H1 (cell line): ENCODE measurements around the gene FAM131C. TPM values are rescaled to one million over a fixed set of nuclear protein-coding genes. Genes with fewer than 3 reads are reported as not detected.

ENCODE experiments used
- CTCF ChIA-PET: fragments of 300-600 bp; sonication (Branson Sonifier 250); formaldehyde crosslinking; loops from one replicate; lab custom pipeline; 2021; ENCODE audit not compliant: partially characterized antibody; lab: Charles Lee
- POLR2A ChIA-PET: fragments of 300-600 bp; sonication (Branson Sonifier 250); formaldehyde crosslinking; loops from one replicate; lab custom pipeline; 2021; ENCODE audit warnings: inconsistent platforms; ENCODE audit not compliant: partially characterized antibody; lab: Charles Lee
- DNase-seq, 2 experiments: peaks; one replicate each; pipeline versions ENCODE4 v3.0.0 to v3.0.0-alpha.2; 2010 to 2022; ENCODE audit warnings: low spot score in 2 of 2, low read depth in 1 of 2, mixed read lengths in 1 of 2
- FAIRE-seq: peaks from 2 replicates; lab custom pipeline; 2011; peaks lifted over from hg19 to GRCh38; lab: Jason Lieb, UNC
- H2AFZ ChIP-seq: 2 replicates; pipeline ENCODE4 v1.8.1; 2012; ENCODE audit warnings: low read length, inconsistent platforms
- H2AK5ac ChIP-seq: 2 replicates; pipeline ENCODE4 v1.6.1; 2013; ENCODE audit warnings: low read depth, low read length
- H2BK120ac ChIP-seq: replicated peaks from 2 replicates; pipeline ENCODE3; 2013; ENCODE audit warnings: low read depth, low read length, inconsistent platforms
- H2BK12ac ChIP-seq: 2 replicates; pipeline ENCODE4 v1.6.1; 2013; ENCODE audit warnings: low read depth, low read length
- H2BK15ac ChIP-seq: 2 replicates; pipeline ENCODE4 v1.6.1; 2013; ENCODE audit warnings: low read length
- H2BK20ac ChIP-seq: 2 replicates; pipeline ENCODE4 v1.6.1; 2013; ENCODE audit warnings: low read length
- H2BK5ac ChIP-seq: 2 replicates; pipeline ENCODE4 v1.6.1; 2013; ENCODE audit warnings: low read depth, low read length
- H3K14ac ChIP-seq: 2 replicates; pipeline ENCODE4 v1.6.1; 2013; ENCODE audit warnings: inconsistent platforms; ENCODE audit not compliant: insufficient read length
- H3K18ac ChIP-seq: 2 replicates; pipeline ENCODE4 v1.6.1; 2013; ENCODE audit warnings: low read length; ENCODE audit errors: extremely low read depth
- H3K23ac ChIP-seq: 2 replicates; pipeline ENCODE4 v1.6.1; 2013; ENCODE audit warnings: inconsistent platforms; ENCODE audit not compliant: insufficient read length
- H3K23me2 ChIP-seq: 2 replicates; pipeline ENCODE4 v1.6.1; 2013; ENCODE audit warnings: low read depth, low read length
- H3K27ac ChIP-seq: 2 replicates; pipeline ENCODE4 v1.6.1; 2011; ENCODE audit warnings: low read depth, low read length, inconsistent platforms
- H3K27me3 ChIP-seq, 4 experiments: replicated peaks in 1 of 4; 1 replicate in 1 of 4; 2 replicates in 3 of 4; pipeline versions ENCODE4 v1.6.1 to v1.8.1; 2011 to 2013; ENCODE audit warnings: low read length in 3 of 4, mild to moderate bottlenecking in 3 of 4, inconsistent platforms in 2 of 4, mixed read lengths in 2 of 4, moderate library complexity in 1 of 4; ENCODE audit not compliant: control insufficient read depth in 3 of 4, insufficient read depth in 3 of 4; ENCODE audit errors: extremely low read depth in 1 of 4
- H3K36me3 ChIP-seq, 4 experiments: 2 replicates each; pipeline versions ENCODE4 v1.6.1 to v1.8.1; 2011 to 2013; ENCODE audit warnings: mild to moderate bottlenecking in 4 of 4, low read length in 3 of 4, moderate library complexity in 2 of 4, control low read depth in 1 of 4, inconsistent platforms in 1 of 4; ENCODE audit not compliant: insufficient read depth in 4 of 4, control insufficient read depth in 2 of 4
- H3K4ac ChIP-seq: replicated peaks from 2 replicates; pipeline ENCODE3; 2013; ENCODE audit warnings: low read length, low read depth, mixed read lengths, inconsistent platforms; ENCODE audit not compliant: insufficient read length
- H3K4me1 ChIP-seq, 4 experiments: replicated peaks in 1 of 4; 1 replicate in 1 of 4; 2 replicates in 3 of 4; pipeline versions ENCODE4 v1.6.1 to v1.8.1; 2011 to 2013; ENCODE audit warnings: low read length in 3 of 4, inconsistent platforms in 2 of 4, mixed read lengths in 1 of 4; ENCODE audit not compliant: insufficient read depth in 4 of 4, control insufficient read depth in 3 of 4
- H3K4me2 ChIP-seq, 2 experiments: 2 replicates each; pipeline versions ENCODE4 v1.6.1 to v1.8.1; 2011 to 2013; ENCODE audit warnings: low read depth in 2 of 2, low read length in 2 of 2, control low read depth in 1 of 2, inconsistent platforms in 1 of 2, mild to moderate bottlenecking in 1 of 2; ENCODE audit not compliant: insufficient read depth in 1 of 2
- H3K4me3 ChIP-seq, 4 experiments: fragments of 200-600, 300-600 bp in 1 of 4; sonication (generic), shearing (Covaris generic), sonication (Bioruptor Twin) in 1 of 4; 2 replicates each; pipeline versions ENCODE4 v1.5.1 to v1.8.1; 2011 to 2016; ENCODE audit warnings: low read length in 4 of 4, low read depth in 3 of 4, control low read depth in 2 of 4, inconsistent platforms in 2 of 4, mild to moderate bottlenecking in 2 of 4, mixed read lengths in 1 of 4, moderate library complexity in 1 of 4; ENCODE audit not compliant: insufficient read depth in 2 of 4; ENCODE audit errors: extremely low read depth in 1 of 4
- H3K56ac ChIP-seq: replicated peaks from 2 replicates; pipeline ENCODE3; 2013; ENCODE audit warnings: low read depth, mild to moderate bottlenecking, mixed read lengths, low read length, inconsistent platforms; ENCODE audit not compliant: insufficient read length
- H3K79me1 ChIP-seq: 2 replicates; pipeline ENCODE4 v1.6.1; 2013; ENCODE audit warnings: low read depth, low read length, control low read depth
- H3K79me2 ChIP-seq, 2 experiments: 2 replicates each; pipeline versions ENCODE4 v1.6.1 to v1.8.1; 2012 to 2013; ENCODE audit warnings: low read length in 2 of 2, mild to moderate bottlenecking in 2 of 2, inconsistent platforms in 1 of 2; ENCODE audit not compliant: insufficient read depth in 2 of 2, control insufficient read depth in 1 of 2
- H3K9ac ChIP-seq, 4 experiments: replicated peaks in 1 of 4; 1 replicate in 1 of 4; 2 replicates in 3 of 4; pipeline versions ENCODE4 v1.6.1 to v1.8.1; 2011 to 2013; ENCODE audit warnings: low read depth in 3 of 4, low read length in 3 of 4, control low read depth in 2 of 4, mild to moderate bottlenecking in 2 of 4, moderate library complexity in 2 of 4, inconsistent platforms in 1 of 4; ENCODE audit errors: extremely low read depth in 1 of 4
- H3K9me3 ChIP-seq, 2 experiments: 2 replicates each; pipeline versions ENCODE4 v1.6.1 to v1.8.1; 2012 to 2013; ENCODE audit warnings: mild to moderate bottlenecking in 2 of 2, moderate library complexity in 2 of 2, control low read depth in 1 of 2, inconsistent platforms in 1 of 2, low read depth in 1 of 2, low read length in 1 of 2, mixed read lengths in 1 of 2; ENCODE audit not compliant: insufficient read depth in 2 of 2
- H4K20me1 ChIP-seq, 2 experiments: replicated peaks in 1 of 2; 2 replicates each; pipeline versions ENCODE3 to v1.8.1; 2011 to 2013; ENCODE audit warnings: inconsistent platforms in 2 of 2, low read length in 2 of 2, mild to moderate bottlenecking in 1 of 2; ENCODE audit not compliant: insufficient read depth in 2 of 2, control insufficient read depth in 1 of 2
- H4K5ac ChIP-seq: 2 replicates; pipeline ENCODE4 v1.6.1; 2013; ENCODE audit warnings: low read length, low read depth, mixed read lengths, inconsistent platforms; ENCODE audit not compliant: insufficient read length
- H4K8ac ChIP-seq: 2 replicates; pipeline ENCODE4 v1.8.0; 2013; ENCODE audit warnings: mild to moderate bottlenecking, moderate library complexity, low read length, inconsistent platforms; ENCODE audit not compliant: insufficient read depth; ENCODE audit errors: extremely low read depth
- H4K91ac ChIP-seq: replicated peaks from 2 replicates; pipeline ENCODE3; 2013; ENCODE audit warnings: low read length, mixed read lengths, inconsistent platforms; ENCODE audit not compliant: insufficient read length
- ASH2L ChIP-seq: fragments of 200-600, 300-600 bp; sonication (generic); IDR thresholded peaks from one replicate; pipeline ENCODE4 v1.7.1; 2017; ENCODE audit warnings: low read length
- BACH1 ChIP-seq: IDR thresholded peaks from 2 replicates; pipeline ENCODE4 v1.6.1; 2012; ENCODE audit warnings: low read length, improper control_type of control experiment
- CBX5 ChIP-seq: fragments of 300-800, 300-1000 bp; sonication (generic); IDR thresholded peaks from 2 replicates; pipeline ENCODE4 v1.7.1; 2016; ENCODE audit warnings: antibody characterized with exemption, low read length, low read depth
- CBX8 ChIP-seq: fragments of 300-800, 300-1000 bp; sonication (generic); IDR thresholded peaks from 2 replicates; pipeline ENCODE4 v1.7.1; 2016; ENCODE audit warnings: low read depth, low read length, borderline replicate concordance
- CTBP2 ChIP-seq: IDR thresholded peaks from 2 replicates; pipeline ENCODE4 v1.7.0; 2011; ENCODE audit warnings: borderline replicate concordance, mild to moderate bottlenecking, moderate library complexity, mixed read lengths, low read length; ENCODE audit not compliant: insufficient read depth, insufficient read length
- EGR1 ChIP-seq: IDR thresholded peaks from 2 replicates; pipeline ENCODE4 v1.6.1; 2011; ENCODE audit warnings: low read depth, low read length, borderline replicate concordance
- GABPA ChIP-seq: IDR thresholded peaks from 2 replicates; pipeline ENCODE4 v1.6.1; 2011; ENCODE audit warnings: mild to moderate bottlenecking, low read length, moderate library complexity, borderline replicate concordance; ENCODE audit not compliant: insufficient read depth
- HDAC6 ChIP-seq: IDR thresholded peaks from one replicate; pipeline ENCODE4 v1.7.1; 2012; ENCODE audit warnings: low read depth, mild to moderate bottlenecking, inconsistent platforms, low read length, moderate library complexity
- KDM1A ChIP-seq: fragments of 200-600, 300-600 bp; sonication (generic); IDR thresholded peaks from 2 replicates; pipeline ENCODE4 v1.7.1; 2016; ENCODE audit warnings: mild to moderate bottlenecking, low read length, borderline replicate concordance
- POU5F1 ChIP-seq: IDR thresholded peaks from 2 replicates; pipeline ENCODE4 v1.6.1; 2011; ENCODE audit warnings: low read depth, mild to moderate bottlenecking, low read length, moderate library complexity
- RBBP5 ChIP-seq: IDR thresholded peaks from 2 replicates; pipeline ENCODE4 v1.7.1; 2012; ENCODE audit warnings: low read depth, mild to moderate bottlenecking, inconsistent platforms, low read length, moderate library complexity, borderline replicate concordance
- SP2 ChIP-seq: IDR thresholded peaks from 2 replicates; pipeline ENCODE4 v1.6.1; 2012; ENCODE audit warnings: mild to moderate bottlenecking, low read length, inconsistent platforms
- WGBS, 2 experiments: shearing (Covaris generic) in 1 of 2; methylation state at CpG; one replicate each; pipeline versions ENCODE4 v1.1.6 to v1.1.7; 2013 to 2015; ENCODE audit warnings: low lambda C conversion rate in 2 of 2, mixed read lengths in 2 of 2, inconsistent platforms in 1 of 2, low coverage in 1 of 2, missing lambda C conversion rate in 1 of 2; ENCODE audit not compliant: insufficient replicate concordance in 2 of 2, insufficient coverage in 1 of 2, insufficient read length in 1 of 2; ENCODE audit errors: extremely low coverage in 1 of 2, missing lambda C conversion rate in 1 of 2; 5-methylcytosine and 5-hydroxymethylcytosine counted together
- polyA plus RNA-seq, 7 experiments: library from polyadenylated mRNA; depleted of rRNA in 3 of 7; stranded (reverse) in 5 of 7; unstranded in 2 of 7; fragments of >200 nt in 5 of 7; fragments of 200-250 nt in 2 of 7; gene quantifications; 1 replicate in 5 of 7; 2 replicates in 1 of 7; 4 replicates in 1 of 7; pipeline versions ENCODE4 v1.2.1 to v1.2.3, GENCODE V29; 2011 to 2013; ENCODE audit warnings: missing spikeins in 2 of 7, mixed read lengths in 2 of 7
- total RNA-seq: library from RNA; stranded (reverse); fragmentation: NEBNext Ultra II Directional; extraction: Animal tissue kit (Norgen Biotek cat#: 25700); gene quantifications from 2 replicates; pipeline ENCODE4 v1.2.1, GENCODE V29; 2021
- TF ChIP-seq, protein P1 (sequence below): IDR thresholded peaks from 2 replicates; pipeline ENCODE4 v1.6.1; 2012; ENCODE audit warnings: low read length, inconsistent platforms

The FAM131C gene
- total and polyA plus RNA-seq, 2 of the 8 experiments (the other 6 are each of a cell fraction or from before 2014, with no cell fraction given): 0.73 to 0.78 TPM

- H2BK15ac ChIP-seq: no peak overlapping the region
- no peak overlapping the region for H2BK20ac ChIP-seq
- TF ChIP-seq, protein P1, sequence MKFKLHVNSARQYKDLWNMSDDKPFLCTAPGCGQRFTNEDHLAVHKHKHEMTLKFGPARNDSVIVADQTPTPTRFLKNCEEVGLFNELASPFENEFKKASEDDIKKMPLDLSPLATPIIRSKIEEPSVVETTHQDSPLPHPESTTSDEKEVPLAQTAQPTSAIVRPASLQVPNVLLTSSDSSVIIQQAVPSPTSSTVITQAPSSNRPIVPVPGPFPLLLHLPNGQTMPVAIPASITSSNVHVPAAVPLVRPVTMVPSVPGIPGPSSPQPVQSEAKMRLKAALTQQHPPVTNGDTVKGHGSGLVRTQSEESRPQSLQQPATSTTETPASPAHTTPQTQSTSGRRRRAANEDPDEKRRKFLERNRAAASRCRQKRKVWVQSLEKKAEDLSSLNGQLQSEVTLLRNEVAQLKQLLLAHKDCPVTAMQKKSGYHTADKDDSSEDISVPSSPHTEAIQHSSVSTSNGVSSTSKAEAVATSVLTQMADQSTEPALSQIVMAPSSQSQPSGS: no peak
- TF ChIP-seq EGR1 (no peak), KDM1A (no peak), POU5F1 (no peak), HDAC6 (no peak), CBX8 (no peak), RBBP5 (no peak), ASH2L (no peak), BACH1 (no peak), SP2 (no peak), GABPA (no peak), CBX5 (no peak), CTBP2 (no peak)
- H2AK5ac ChIP-seq: no peak overlapping the region
- no peaks in the 10 kb centered on the region for H4K20me1 ChIP-seq
- no peak overlapping the region for H3K23ac ChIP-seq
- H4K91ac ChIP-seq: no peak overlapping the region
- no peak overlapping the region for H2AFZ ChIP-seq
- no peaks in the 10 kb centered on the region for H3K4me1 ChIP-seq
- no peak overlapping the region for H2BK12ac ChIP-seq
- no peak overlapping the region for H3K9ac ChIP-seq
- H3K27me3 ChIP-seq: no peaks in the 10 kb centered on the region
- H3K36me3 ChIP-seq: no peaks in the 10 kb centered on the region
- POLR2A ChIA-PET: no interaction called here
- CTCF ChIA-PET: interaction anchor here (1.0 to 3.0 kb wide), 6 partner anchors 9 to 261 kb away, joined by 3 to 13 read pairs (median 7); partner anchors contain the start of gene HSPB7
- H3K27ac ChIP-seq: no peak overlapping the region
- FAIRE-seq: no peak
- H3K23me2 ChIP-seq: no peaks in the 10 kb centered on the region; the same call in 1 of the 2 replicates
- H3K4me3 ChIP-seq: no peak overlapping the region
- H3K4ac ChIP-seq: no peak overlapping the region
- no peak overlapping the region for H3K4me2 ChIP-seq
- H3K9me3 ChIP-seq: no peaks in the 10 kb centered on the region
- H3K14ac ChIP-seq: no peak overlapping the region
- no peak overlapping the region for H2BK120ac ChIP-seq
- H3K79me2 ChIP-seq: no peaks in the 10 kb centered on the region
- 70% methylated on average over 8 of the region's 8 CpGs; no CpG with 5 or more reads in 1 of the 2 experiments for WGBS, 2 experiments
- no peak overlapping the region for H2BK5ac ChIP-seq
- H4K5ac ChIP-seq: no peak overlapping the region
- no peak overlapping the region for H3K18ac ChIP-seq
- H4K8ac ChIP-seq: no peak overlapping the region; the same call in 1 of the 2 replicates
- no peaks in the 10 kb centered on the region for H3K79me1 ChIP-seq
- no peak for DNase-seq
- H3K56ac ChIP-seq: no peak overlapping the region
These were observed 32.3 kb downstream of the FAM131C start for GRCh38 chr1:16041200-16041599.
